Measurements from ENCODE around the gene CTDNEP1. TPM values are rescaled to one million over a fixed set of nuclear protein-coding genes. Genes with fewer than 3 reads are reported as not detected.

Gene CTDNEP1
- total and polyA plus RNA-seq, 2 of the 4 experiments (the other 2 are of a cell fraction), result 23.8 to 132 TPM

DNA sequence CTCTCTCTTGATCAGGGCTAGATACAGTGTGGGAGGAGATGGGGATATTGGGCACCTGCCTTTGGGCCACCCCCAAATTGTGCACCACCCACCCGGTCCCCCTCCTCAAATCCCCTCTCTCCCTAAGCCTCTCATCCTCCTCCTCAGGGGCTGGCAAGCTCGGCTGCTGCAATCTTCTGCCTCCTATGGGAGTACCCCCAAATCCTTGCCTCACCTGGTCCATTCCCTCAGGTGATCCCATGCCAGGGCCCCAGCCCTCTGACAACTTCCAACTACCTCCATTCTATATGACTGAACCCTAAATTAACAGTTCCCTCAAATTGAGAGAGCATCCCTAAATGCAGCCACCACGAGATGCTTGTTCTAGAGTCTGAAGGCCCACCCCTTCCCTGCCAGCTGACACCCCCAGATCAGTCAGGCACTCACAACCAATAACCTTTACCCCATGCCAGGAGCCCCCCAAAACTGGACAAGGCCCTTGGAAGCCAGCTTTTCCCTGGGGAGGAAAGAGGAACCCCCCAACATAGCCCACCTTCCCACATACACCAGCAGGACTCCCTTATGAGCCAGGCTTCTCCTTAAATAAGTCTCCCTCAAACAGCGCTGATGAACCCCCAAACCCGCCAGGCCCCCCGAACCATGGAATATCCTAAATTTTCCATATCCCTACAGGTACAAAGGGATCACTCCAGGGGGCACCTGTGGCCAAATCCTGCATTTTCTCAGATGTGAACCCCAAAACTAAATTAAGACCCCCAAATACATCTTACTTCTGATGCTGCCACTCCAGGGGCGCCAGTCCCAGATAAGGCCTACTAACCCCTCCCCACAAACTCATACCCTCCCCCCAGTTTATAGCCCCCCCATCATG is 35.1 kb downstream of the CTDNEP1 start:
- Histone ChIP-seq H3K9me1 (ENCODE audit: insufficient read depth, low read length) (peaks cover 26% of the 10 kb centered on the region), H4K5ac (ENCODE audit: low read depth, low read length) (no peak overlapping the region), H3K27ac (ENCODE audit: insufficient read depth, low read length) (peak overlapping the region; percentile 56), H2AFZ (replicated peaks; ENCODE audit: low read length, poor library complexity) (peak overlapping the region; percentile 14), H3K9ac (ENCODE audit: low read depth, low read length) (peak overlapping the region; percentile 70), H2BK20ac (ENCODE audit: low read depth, low read length) (0 out of 2 replicates have a peak overlapping the region, but pooled peaks have one; percentile 9), H2AK5ac (ENCODE audit: low read depth, low read length) (peak overlapping the region; percentile 92), H3K36me3 (ENCODE audit: control insufficient read depth, insufficient read depth, low read length) (peaks cover 5% of the 10 kb centered on the region; the same call in 1 of the 2 replicates), H4K8ac (ENCODE audit: low read depth in 2 of 2, low read length in 2 of 2) (peak overlapping the region in 1 of 2 experiments; percentile 30; a peak in 1 of 4 replicates), H2BK15ac (ENCODE audit: low read depth, low read length) (no peak overlapping the region; the same call in 2 of the 3 replicates), H3K14ac (replicated peaks; ENCODE audit: low read depth, low read length) (peak overlapping the region; percentile 72), H3K4me3 (ENCODE audit: insufficient read depth, low read depth, low read length) (peak overlapping the region; percentile 55), H4K20me1 (ENCODE audit: insufficient read depth, low read length) (peaks cover 58% of the 10 kb centered on the region), H3K18ac (ENCODE audit: low read depth, low read length) (no peak overlapping the region), H3K4ac (ENCODE audit: low read depth, low read length) (peak overlapping the region; percentile 76), H4K91ac (ENCODE audit: insufficient read depth, low read depth, low read length) (peak overlapping the region; percentile 29; the same call in 1 of the 2 replicates), H2AK9ac (replicated peaks; ENCODE audit: low read depth, low read length, poor library complexity) (peak overlapping the region; percentile 97), H3K4me1 (ENCODE audit: control insufficient read depth, insufficient read depth, low read length) (peaks cover 28% of the 10 kb centered on the region), H3K56ac (ENCODE audit: extremely low read depth, insufficient read depth, low read length) (no peak overlapping the region), H2BK120ac (ENCODE audit: low read depth, low read length) (no peak overlapping the region), H3K23ac (ENCODE audit: low read depth, low read length) (peak overlapping the region; percentile 52; the same call in 1 of the 2 replicates), H3K79me1 (ENCODE audit: low read depth in 1 of 2, low read length in 2 of 2) (peaks cover 9 to 78% of the 10 kb centered on the region in 2 experiments), H2BK5ac (ENCODE audit: low read depth, low read length, poor library complexity, severe bottlenecking) (peak overlapping the region; percentile 31), H3K27me3 (ENCODE audit: control insufficient read depth, insufficient read depth, low read length) (no peaks in the 10 kb centered on the region), H3K9me3 (ENCODE audit: control insufficient read depth, insufficient read depth, low read length) (no peaks in the 10 kb centered on the region), H3K4me2 (ENCODE audit: low read depth, low read length) (peak overlapping the region; percentile 90)
- dilution Hi-C loops (cut with HindIII; ENCODE audit: low sequenced_read_pairs, unreplicated experiment) (no loop called here), in situ Hi-C loops (cut with MboI; ENCODE audit: low sequenced_read_pairs) (no loop called here), intact Hi-C loops (cut with micrococcal nuclease) (no loop called here)
- CTCF ChIA-PET, result no interaction called here
- WGBS, 2 experiments (ENCODE audit: extremely low coverage in 2 of 2, insufficient read length in 1 of 2), result 7% methylated on average over 2 of the region's 7 CpGs; no CpG with 5 or more reads in 1 of the 2 experiments
- POLR2A ChIA-PET (ENCODE audit: unreplicated experiment), result interaction anchor here (0.6 kb wide), 1 partner anchor 180 kb away, joined by 6 read pairs; the partner anchor contains the start of gene SLC16A13
- BruUV-seq (replicated peaks), result no TSS peak
- DNase-seq (no peak), ATAC-seq (ENCODE audit: low read depth) (no peak)
- TF ChIP-seq MXI1 (IDR thresholded peaks at IDR 0.05; ENCODE audit: borderline replicate concordance, low read depth, low read length) (no peak), RFX5 (IDR thresholded peaks at IDR 0.05; ENCODE audit: low read depth, low read length) (no peak), RAD21 (IDR thresholded peaks at IDR 0.05; ENCODE audit: low read length) (no peak), POLR2A (IDR thresholded peaks at IDR 0.05; ENCODE audit: low read depth, low read length) (no peak), SMC3 (IDR thresholded peaks at IDR 0.05; ENCODE audit: low read depth, low read length) (no peak), RCOR1 (IDR thresholded peaks at IDR 0.05; ENCODE audit: insufficient replicate concordance, low read length) (no peak), MAFK (IDR thresholded peaks at IDR 0.05; ENCODE audit: low read depth, low read length) (no peak), FOS (IDR thresholded peaks at IDR 0.05; ENCODE audit: low read depth, low read length) (no peak), CHD1 (IDR thresholded peaks at IDR 0.05; ENCODE audit: low read depth, low read length) (no peak)
- TF ChIP-seq, protein P1, sequence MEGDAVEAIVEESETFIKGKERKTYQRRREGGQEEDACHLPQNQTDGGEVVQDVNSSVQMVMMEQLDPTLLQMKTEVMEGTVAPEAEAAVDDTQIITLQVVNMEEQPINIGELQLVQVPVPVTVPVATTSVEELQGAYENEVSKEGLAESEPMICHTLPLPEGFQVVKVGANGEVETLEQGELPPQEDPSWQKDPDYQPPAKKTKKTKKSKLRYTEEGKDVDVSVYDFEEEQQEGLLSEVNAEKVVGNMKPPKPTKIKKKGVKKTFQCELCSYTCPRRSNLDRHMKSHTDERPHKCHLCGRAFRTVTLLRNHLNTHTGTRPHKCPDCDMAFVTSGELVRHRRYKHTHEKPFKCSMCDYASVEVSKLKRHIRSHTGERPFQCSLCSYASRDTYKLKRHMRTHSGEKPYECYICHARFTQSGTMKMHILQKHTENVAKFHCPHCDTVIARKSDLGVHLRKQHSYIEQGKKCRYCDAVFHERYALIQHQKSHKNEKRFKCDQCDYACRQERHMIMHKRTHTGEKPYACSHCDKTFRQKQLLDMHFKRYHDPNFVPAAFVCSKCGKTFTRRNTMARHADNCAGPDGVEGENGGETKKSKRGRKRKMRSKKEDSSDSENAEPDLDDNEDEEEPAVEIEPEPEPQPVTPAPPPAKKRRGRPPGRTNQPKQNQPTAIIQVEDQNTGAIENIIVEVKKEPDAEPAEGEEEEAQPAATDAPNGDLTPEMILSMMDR (conservative IDR thresholded peaks at IDR 0.05; ENCODE audit: low read depth, low read length), result no peak
